ENCODE data around the gene CTDSP1. TPM values are rescaled to one million over a fixed set of nuclear protein-coding genes. Genes with fewer than 3 reads are reported as not detected.

CTDSP1 gene
- total RNA-seq, 1 experiment from 2014 or later, result 25.4 TPM

- TF ChIP-seq NR2C2 (CRISPR knock-in tag; IDR thresholded peaks at IDR 0.05), result no peak
- TF ChIP-seq ETV6 (CRISPR knock-in tag; IDR thresholded peaks at IDR 0.05), result no peak
- no peak for TF ChIP-seq MYBL2 (CRISPR knock-in tag; IDR thresholded peaks at IDR 0.05)
- no peak for TF ChIP-seq TEAD1 (CRISPR knock-in tag; IDR thresholded peaks at IDR 0.05)
- no peak for TF ChIP-seq CREB1 (CRISPR knock-in tag; IDR thresholded peaks at IDR 0.05)
- no peak for TF ChIP-seq ATF1 (CRISPR knock-in tag; IDR thresholded peaks at IDR 0.05)
These were observed 38.9 kb downstream of the CTDSP1 start (continued) for GRCh38 chr2:218438596-218438995.

GRCh38 chr2:218444692-218445357 lies 45.2 kb downstream of the CTDSP1 start:
- H3K4me3 Mint-ChIP-seq, result no peak overlapping the region
- ATAC-seq (no peak), DNase-seq (ENCODE audit: low spot score) (no peak)
- H3K27me3 Mint-ChIP-seq (ENCODE audit: low read depth), result no peaks in the 10 kb centered on the region
- H3K27ac Mint-ChIP-seq, result peak overlapping the region; percentile 47
- peaks cover 9% of the 10 kb centered on the region; the same call in 1 of the 2 replicates for H3K36me3 Mint-ChIP-seq
- ChIA-PET CTCF (no interaction called here), POLR2A (no interaction called here)
- no peak for TF ChIP-seq NR1H2 (CRISPR knock-in tag; IDR thresholded peaks at IDR 0.05)
- TF ChIP-seq GABPB1 (CRISPR knock-in tag; IDR thresholded peaks at IDR 0.05), result peak; percentile 77
- H3K9me3 Mint-ChIP-seq, result no peaks in the 10 kb centered on the region
- H3K4me1 Mint-ChIP-seq, result no peaks in the 10 kb centered on the region

GRCh38 chr2:218445602-218446001 lies 45.9 kb downstream of the CTDSP1 start:
- no peak for ATAC-seq
- no peak for DNase-seq (ENCODE audit: low spot score)
- ChIA-PET CTCF (no interaction called here), POLR2A (no interaction called here)
- peaks cover 9% of the 10 kb centered on the region; the same call in 1 of the 2 replicates for H3K36me3 Mint-ChIP-seq
- no peaks in the 10 kb centered on the region for H3K4me1 Mint-ChIP-seq
- H3K4me3 Mint-ChIP-seq, result no peak overlapping the region
- TF ChIP-seq FOXJ3 (CRISPR knock-in tag; IDR thresholded peaks at IDR 0.05; ENCODE audit: borderline replicate concordance), result no peak
- TF ChIP-seq ZBTB21 (CRISPR knock-in tag; IDR thresholded peaks at IDR 0.05; ENCODE audit: borderline replicate concordance), result no peak
- no peak for TF ChIP-seq CREB1 (CRISPR knock-in tag; IDR thresholded peaks at IDR 0.05)
- TF ChIP-seq HMGA2 (CRISPR knock-in tag; IDR thresholded peaks at IDR 0.05), result no peak
- TF ChIP-seq, protein P1, sequence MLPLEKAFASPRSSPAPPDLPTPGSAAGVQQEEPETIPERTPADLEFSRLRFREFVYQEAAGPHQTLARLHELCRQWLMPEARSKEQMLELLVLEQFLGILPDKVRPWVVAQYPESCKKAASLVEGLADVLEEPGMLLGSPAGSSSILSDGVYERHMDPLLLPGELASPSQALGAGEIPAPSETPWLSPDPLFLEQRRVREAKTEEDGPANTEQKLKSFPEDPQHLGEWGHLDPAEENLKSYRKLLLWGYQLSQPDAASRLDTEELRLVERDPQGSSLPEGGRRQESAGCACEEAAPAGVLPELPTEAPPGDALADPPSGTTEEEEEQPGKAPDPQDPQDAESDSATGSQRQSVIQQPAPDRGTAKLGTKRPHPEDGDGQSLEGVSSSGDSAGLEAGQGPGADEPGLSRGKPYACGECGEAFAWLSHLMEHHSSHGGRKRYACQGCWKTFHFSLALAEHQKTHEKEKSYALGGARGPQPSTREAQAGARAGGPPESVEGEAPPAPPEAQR (CRISPR knock-in tag; IDR thresholded peaks at IDR 0.05), result no peak
- no peak for TF ChIP-seq IRF2 (CRISPR knock-in tag; IDR thresholded peaks at IDR 0.05; ENCODE audit: borderline replicate concordance, low read depth)
- no peak for TF ChIP-seq GABPB1 (CRISPR knock-in tag; IDR thresholded peaks at IDR 0.05)
- no peak for TF ChIP-seq EMX1 (CRISPR knock-in tag; IDR thresholded peaks at IDR 0.05)
- TF ChIP-seq ZNF263 (CRISPR knock-in tag; IDR thresholded peaks at IDR 0.05; ENCODE audit: low read depth), result no peak
- no peak for TF ChIP-seq AFF4 (CRISPR knock-in tag; IDR thresholded peaks at IDR 0.05; ENCODE audit: borderline replicate concordance)
- TF ChIP-seq JUN (CRISPR knock-in tag; IDR thresholded peaks at IDR 0.05), result no peak
- TF ChIP-seq USF1 (CRISPR knock-in tag; IDR thresholded peaks at IDR 0.05), result no peak
- no peak for TF ChIP-seq TP53 (CRISPR knock-in tag; IDR thresholded peaks at IDR 0.05)
- TF ChIP-seq, protein P2, sequence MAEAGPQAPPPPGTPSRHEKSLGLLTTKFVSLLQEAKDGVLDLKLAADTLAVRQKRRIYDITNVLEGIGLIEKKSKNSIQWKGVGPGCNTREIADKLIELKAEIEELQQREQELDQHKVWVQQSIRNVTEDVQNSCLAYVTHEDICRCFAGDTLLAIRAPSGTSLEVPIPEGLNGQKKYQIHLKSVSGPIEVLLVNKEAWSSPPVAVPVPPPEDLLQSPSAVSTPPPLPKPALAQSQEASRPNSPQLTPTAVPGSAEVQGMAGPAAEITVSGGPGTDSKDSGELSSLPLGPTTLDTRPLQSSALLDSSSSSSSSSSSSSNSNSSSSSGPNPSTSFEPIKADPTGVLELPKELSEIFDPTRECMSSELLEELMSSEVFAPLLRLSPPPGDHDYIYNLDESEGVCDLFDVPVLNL (CRISPR knock-in tag; IDR thresholded peaks at IDR 0.05; ENCODE audit: borderline replicate concordance, low read depth), result no peak
- TF ChIP-seq ZNF138 (CRISPR knock-in tag; conservative IDR thresholded peaks at IDR 0.05), result no peak
- H3K9me3 Mint-ChIP-seq, result no peaks in the 10 kb centered on the region
- H3K27ac Mint-ChIP-seq, result no peak overlapping the region
- no peaks in the 10 kb centered on the region for H3K27me3 Mint-ChIP-seq (ENCODE audit: low read depth)

All from WTC11 (cell line).